HEK293 (cell line): ENCODE results near the gene ACAP3.

Experiments used
- GLIS1 ChIP-seq: fragments of 450-650 bp; formaldehyde crosslinking; IDR thresholded peaks from 2 replicates; pipeline ENCODE4 v1.5.1; 2016; ENCODE audit warnings: missing biosample characterization, missing genetic modification characterization
- IKZF3 ChIP-seq: fragments of 450-650 bp; IDR thresholded peaks from 2 replicates; pipeline ENCODE4 v1.5.0; 2018; ENCODE audit warnings: missing biosample characterization, mild to moderate bottlenecking, missing genetic modification characterization, moderate library complexity
- MYNN ChIP-seq: fragments of 450-650 bp; formaldehyde crosslinking; IDR thresholded peaks from 2 replicates; pipeline ENCODE4 v1.5.1; 2016; ENCODE audit warnings: missing biosample characterization, missing genetic modification characterization, borderline replicate concordance
- RBAK ChIP-seq: fragments of 450-650 bp; formaldehyde crosslinking; IDR thresholded peaks from 2 replicates; pipeline ENCODE4 v1.5.1; 2016; ENCODE audit warnings: missing biosample characterization, missing genetic modification characterization
- ZBTB7A ChIP-seq: fragments of 450-650 bp; formaldehyde crosslinking; IDR thresholded peaks from 2 replicates; pipeline ENCODE4 v1.5.1; 2016; ENCODE audit warnings: low read depth, missing biosample characterization, missing genetic modification characterization
- ZEB2 ChIP-seq: fragments of 450-650 bp; formaldehyde crosslinking; IDR thresholded peaks from 2 replicates; pipeline ENCODE4 v1.5.1; 2016; ENCODE audit warnings: missing biosample characterization, missing genetic modification characterization
- ZNF341 ChIP-seq: fragments of 450-650 bp; formaldehyde crosslinking; IDR thresholded peaks from 2 replicates; pipeline ENCODE4; 2016; ENCODE audit warnings: low read depth, missing biosample characterization, missing genetic modification characterization
- ZNF37A ChIP-seq: fragments of 450-650 bp; IDR thresholded peaks from 2 replicates; pipeline ENCODE4 v1.5.1; 2018; ENCODE audit warnings: missing biosample characterization, missing genetic modification characterization
- ZNF473 ChIP-seq: fragments of 450-650 bp; formaldehyde crosslinking; IDR thresholded peaks from 2 replicates; pipeline ENCODE4 v1.5.1; 2017; ENCODE audit warnings: missing biosample characterization, missing genetic modification characterization
- ZNF548 ChIP-seq: fragments of 450-650 bp; formaldehyde crosslinking; IDR thresholded peaks from 2 replicates; pipeline ENCODE4 v1.5.1; 2016; ENCODE audit warnings: missing biosample characterization, missing genetic modification characterization
- ZNF610 ChIP-seq: fragments of 450-650 bp; formaldehyde crosslinking; IDR thresholded peaks from 2 replicates; pipeline ENCODE4 v1.5.1; 2016; ENCODE audit warnings: missing biosample characterization, missing genetic modification characterization, borderline replicate concordance
- ZNF707 ChIP-seq: fragments of 450-650 bp; formaldehyde crosslinking; IDR thresholded peaks from 2 replicates; pipeline ENCODE4 v1.5.1; 2016; ENCODE audit warnings: missing biosample characterization, missing genetic modification characterization
- TF ChIP-seq, protein P1 (sequence below): fragments of 450-650 bp; formaldehyde crosslinking; IDR thresholded peaks from 2 replicates; pipeline ENCODE4 v1.5.1; 2016; ENCODE audit warnings: missing biosample characterization, missing genetic modification characterization
- TF ChIP-seq, protein P2 (sequence below): fragments of 450-650 bp; formaldehyde crosslinking; IDR thresholded peaks from 2 replicates; pipeline ENCODE4 v1.5.1; 2016; ENCODE audit warnings: missing biosample characterization, missing genetic modification characterization, borderline replicate concordance
- TF ChIP-seq, protein P3 (sequence below): fragments of 450-650 bp; formaldehyde crosslinking; IDR thresholded peaks from 2 replicates; pipeline ENCODE4 v1.5.1; 2016; ENCODE audit warnings: missing biosample characterization, missing genetic modification characterization
- TF ChIP-seq, protein P4 (sequence below): fragments of 450-650 bp; formaldehyde crosslinking; IDR thresholded peaks from 2 replicates; pipeline ENCODE4 v1.5.1; 2016; ENCODE audit warnings: missing biosample characterization, missing genetic modification characterization
- TF ChIP-seq, protein P5 (sequence below): fragments of 450-650 bp; formaldehyde crosslinking; IDR thresholded peaks from 2 replicates; pipeline ENCODE4 v1.5.1; 2016; ENCODE audit warnings: missing biosample characterization, missing genetic modification characterization
- TF ChIP-seq, protein P6 (sequence below): fragments of 450-650 bp; formaldehyde crosslinking; IDR thresholded peaks from 2 replicates; pipeline ENCODE4 v1.5.1; 2016; ENCODE audit warnings: missing biosample characterization, missing genetic modification characterization

The ACAP3 gene

DNA sequence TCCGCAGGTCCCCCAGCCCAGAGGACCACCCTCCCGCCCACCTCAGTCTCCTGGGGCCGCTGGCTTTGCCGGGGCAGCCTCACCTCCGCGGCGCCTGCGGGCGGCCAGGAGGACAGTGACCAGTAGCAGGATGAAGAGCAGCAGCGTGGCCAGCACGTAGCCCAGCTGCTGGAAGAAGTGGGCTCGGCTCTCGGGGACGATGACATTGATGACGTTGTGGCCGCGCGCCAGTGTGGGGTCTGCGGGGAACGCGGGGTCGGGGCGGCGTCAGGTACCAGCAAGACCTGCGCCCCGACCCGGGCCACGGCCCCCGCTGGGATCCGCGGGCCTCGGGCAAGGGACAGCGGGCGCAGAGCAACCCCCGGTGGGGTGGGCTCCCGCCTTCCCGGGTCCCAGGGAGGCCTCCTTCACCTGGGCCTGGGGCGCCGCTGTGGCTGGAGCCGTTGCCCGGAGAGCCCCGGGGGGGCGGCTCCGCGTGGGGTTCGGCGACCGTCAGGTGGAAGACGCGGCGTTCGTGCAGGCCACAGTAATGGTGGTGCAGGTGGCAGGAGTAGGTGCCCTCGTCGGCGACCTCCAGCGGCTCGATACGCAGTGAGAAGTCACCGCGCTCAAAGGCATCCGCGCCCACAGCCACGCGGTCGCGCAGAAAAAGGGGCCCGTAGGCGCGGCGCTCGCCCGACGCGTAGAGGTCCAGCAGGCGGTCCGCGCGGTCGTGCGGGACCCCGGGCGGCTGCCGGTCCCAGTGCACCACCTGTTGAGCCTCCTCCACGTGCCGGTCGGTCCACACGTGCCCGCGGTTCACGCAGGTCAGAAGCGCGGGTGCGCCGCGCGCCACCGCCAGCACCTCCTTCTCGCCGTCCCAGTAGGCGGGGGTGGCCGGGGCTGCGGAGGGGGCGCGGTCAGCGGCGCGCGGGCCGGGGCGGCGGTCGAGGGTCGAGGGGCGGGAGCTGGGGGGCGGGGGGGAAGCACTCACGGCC, 46.8 kb upstream of the ACAP3 start (continued):
- TF ChIP-seq, protein P1, sequence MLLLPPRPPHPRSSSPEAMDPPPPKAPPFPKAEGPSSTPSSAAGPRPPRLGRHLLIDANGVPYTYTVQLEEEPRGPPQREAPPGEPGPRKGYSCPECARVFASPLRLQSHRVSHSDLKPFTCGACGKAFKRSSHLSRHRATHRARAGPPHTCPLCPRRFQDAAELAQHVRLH (tag by site-specific recombination) = no peak
- TF ChIP-seq MYNN (tag by site-specific recombination) (no peak), IKZF3 (tag by site-specific recombination) (no peak), ZEB2 (tag by site-specific recombination) (no peak), ZNF473 (tag by site-specific recombination) (no peak), ZNF548 (no peak), ZNF707 (tag by site-specific recombination) (no peak), RBAK (tag by site-specific recombination) (no peak), ZNF610 (tag by site-specific recombination) (no peak), ZBTB7A (tag by site-specific recombination) (0 out of 2 replicates have a peak, but pooled peaks have one; percentile 49), ZNF341 (tag by site-specific recombination) (no peak), ZNF37A (tag by site-specific recombination) (no peak), GLIS1 (tag by site-specific recombination) (peak; percentile 88)
- TF ChIP-seq, protein P2, sequence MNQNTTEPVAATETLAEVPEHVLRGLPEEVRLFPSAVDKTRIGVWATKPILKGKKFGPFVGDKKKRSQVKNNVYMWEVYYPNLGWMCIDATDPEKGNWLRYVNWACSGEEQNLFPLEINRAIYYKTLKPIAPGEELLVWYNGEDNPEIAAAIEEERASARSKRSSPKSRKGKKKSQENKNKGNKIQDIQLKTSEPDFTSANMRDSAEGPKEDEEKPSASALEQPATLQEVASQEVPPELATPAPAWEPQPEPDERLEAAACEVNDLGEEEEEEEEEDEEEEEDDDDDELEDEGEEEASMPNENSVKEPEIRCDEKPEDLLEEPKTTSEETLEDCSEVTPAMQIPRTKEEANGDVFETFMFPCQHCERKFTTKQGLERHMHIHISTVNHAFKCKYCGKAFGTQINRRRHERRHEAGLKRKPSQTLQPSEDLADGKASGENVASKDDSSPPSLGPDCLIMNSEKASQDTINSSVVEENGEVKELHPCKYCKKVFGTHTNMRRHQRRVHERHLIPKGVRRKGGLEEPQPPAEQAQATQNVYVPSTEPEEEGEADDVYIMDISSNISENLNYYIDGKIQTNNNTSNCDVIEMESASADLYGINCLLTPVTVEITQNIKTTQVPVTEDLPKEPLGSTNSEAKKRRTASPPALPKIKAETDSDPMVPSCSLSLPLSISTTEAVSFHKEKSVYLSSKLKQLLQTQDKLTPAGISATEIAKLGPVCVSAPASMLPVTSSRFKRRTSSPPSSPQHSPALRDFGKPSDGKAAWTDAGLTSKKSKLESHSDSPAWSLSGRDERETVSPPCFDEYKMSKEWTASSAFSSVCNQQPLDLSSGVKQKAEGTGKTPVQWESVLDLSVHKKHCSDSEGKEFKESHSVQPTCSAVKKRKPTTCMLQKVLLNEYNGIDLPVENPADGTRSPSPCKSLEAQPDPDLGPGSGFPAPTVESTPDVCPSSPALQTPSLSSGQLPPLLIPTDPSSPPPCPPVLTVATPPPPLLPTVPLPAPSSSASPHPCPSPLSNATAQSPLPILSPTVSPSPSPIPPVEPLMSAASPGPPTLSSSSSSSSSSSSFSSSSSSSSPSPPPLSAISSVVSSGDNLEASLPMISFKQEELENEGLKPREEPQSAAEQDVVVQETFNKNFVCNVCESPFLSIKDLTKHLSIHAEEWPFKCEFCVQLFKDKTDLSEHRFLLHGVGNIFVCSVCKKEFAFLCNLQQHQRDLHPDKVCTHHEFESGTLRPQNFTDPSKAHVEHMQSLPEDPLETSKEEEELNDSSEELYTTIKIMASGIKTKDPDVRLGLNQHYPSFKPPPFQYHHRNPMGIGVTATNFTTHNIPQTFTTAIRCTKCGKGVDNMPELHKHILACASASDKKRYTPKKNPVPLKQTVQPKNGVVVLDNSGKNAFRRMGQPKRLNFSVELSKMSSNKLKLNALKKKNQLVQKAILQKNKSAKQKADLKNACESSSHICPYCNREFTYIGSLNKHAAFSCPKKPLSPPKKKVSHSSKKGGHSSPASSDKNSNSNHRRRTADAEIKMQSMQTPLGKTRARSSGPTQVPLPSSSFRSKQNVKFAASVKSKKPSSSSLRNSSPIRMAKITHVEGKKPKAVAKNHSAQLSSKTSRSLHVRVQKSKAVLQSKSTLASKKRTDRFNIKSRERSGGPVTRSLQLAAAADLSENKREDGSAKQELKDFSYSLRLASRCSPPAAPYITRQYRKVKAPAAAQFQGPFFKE (tag by site-specific recombination) = no peak
- TF ChIP-seq, protein P3, sequence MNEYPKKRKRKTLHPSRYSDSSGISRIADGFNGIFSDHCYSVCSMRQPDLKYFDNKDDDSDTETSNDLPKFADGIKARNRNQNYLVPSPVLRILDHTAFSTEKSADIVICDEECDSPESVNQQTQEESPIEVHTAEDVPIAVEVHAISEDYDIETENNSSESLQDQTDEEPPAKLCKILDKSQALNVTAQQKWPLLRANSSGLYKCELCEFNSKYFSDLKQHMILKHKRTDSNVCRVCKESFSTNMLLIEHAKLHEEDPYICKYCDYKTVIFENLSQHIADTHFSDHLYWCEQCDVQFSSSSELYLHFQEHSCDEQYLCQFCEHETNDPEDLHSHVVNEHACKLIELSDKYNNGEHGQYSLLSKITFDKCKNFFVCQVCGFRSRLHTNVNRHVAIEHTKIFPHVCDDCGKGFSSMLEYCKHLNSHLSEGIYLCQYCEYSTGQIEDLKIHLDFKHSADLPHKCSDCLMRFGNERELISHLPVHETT (tag by site-specific recombination) = no peak
- TF ChIP-seq, protein P4, sequence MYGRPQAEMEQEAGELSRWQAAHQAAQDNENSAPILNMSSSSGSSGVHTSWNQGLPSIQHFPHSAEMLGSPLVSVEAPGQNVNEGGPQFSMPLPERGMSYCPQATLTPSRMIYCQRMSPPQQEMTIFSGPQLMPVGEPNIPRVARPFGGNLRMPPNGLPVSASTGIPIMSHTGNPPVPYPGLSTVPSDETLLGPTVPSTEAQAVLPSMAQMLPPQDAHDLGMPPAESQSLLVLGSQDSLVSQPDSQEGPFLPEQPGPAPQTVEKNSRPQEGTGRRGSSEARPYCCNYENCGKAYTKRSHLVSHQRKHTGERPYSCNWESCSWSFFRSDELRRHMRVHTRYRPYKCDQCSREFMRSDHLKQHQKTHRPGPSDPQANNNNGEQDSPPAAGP (tag by site-specific recombination) = no peak
- TF ChIP-seq, protein P5, sequence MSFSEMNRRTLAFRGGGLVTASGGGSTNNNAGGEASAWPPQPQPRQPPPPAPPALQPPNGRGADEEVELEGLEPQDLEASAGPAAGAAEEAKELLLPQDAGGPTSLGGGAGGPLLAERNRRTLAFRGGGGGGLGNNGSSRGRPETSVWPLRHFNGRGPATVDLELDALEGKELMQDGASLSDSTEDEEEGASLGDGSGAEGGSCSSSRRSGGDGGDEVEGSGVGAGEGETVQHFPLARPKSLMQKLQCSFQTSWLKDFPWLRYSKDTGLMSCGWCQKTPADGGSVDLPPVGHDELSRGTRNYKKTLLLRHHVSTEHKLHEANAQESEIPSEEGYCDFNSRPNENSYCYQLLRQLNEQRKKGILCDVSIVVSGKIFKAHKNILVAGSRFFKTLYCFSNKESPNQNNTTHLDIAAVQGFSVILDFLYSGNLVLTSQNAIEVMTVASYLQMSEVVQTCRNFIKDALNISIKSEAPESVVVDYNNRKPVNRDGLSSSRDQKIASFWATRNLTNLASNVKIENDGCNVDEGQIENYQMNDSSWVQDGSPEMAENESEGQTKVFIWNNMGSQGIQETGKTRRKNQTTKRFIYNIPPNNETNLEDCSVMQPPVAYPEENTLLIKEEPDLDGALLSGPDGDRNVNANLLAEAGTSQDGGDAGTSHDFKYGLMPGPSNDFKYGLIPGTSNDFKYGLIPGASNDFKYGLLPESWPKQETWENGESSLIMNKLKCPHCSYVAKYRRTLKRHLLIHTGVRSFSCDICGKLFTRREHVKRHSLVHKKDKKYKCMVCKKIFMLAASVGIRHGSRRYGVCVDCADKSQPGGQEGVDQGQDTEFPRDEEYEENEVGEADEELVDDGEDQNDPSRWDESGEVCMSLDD (tag by site-specific recombination) = no peak
- TF ChIP-seq, protein P6, sequence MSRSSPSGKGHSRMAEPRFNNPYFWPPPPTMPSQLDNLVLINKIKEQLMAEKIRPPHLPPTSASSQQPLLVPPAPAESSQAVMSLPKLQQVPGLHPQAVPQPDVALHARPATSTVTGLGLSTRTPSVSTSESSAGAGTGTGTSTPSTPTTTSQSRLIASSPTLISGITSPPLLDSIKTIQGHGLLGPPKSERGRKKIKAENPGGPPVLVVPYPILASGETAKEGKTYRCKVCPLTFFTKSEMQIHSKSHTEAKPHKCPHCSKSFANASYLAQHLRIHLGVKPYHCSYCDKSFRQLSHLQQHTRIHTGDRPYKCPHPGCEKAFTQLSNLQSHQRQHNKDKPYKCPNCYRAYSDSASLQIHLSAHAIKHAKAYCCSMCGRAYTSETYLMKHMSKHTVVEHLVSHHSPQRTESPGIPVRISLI = no peak
